Fibroblast of villous mesenchyme (primary cell): ENCODE results near the gene HOXC4. TPM values are rescaled to one million over a fixed set of nuclear protein-coding genes. Genes with fewer than 3 reads are reported as not detected.

Experiments used
- DNase-seq: peaks from one replicate; pipeline ENCODE4 v3.0.0-alpha.2; 2010; ENCODE audit warnings: low read depth
- H3K4me3 ChIP-seq: 2 replicates; pipeline ENCODE4 v1.5.1; 2011; ENCODE audit warnings: low read depth, mild to moderate bottlenecking, low read length
- total RNA-seq: library from RNA; depleted of rRNA; stranded (reverse); fragments of >200 nt; gene quantifications from 2 replicates; pipeline ENCODE4 v1.2.3, GENCODE V29; 2012
- TF ChIP-seq, protein P1 (sequence below): IDR thresholded peaks from 2 replicates; pipeline ENCODE4 v1.5.1; 2012; ENCODE audit warnings: low read depth, mild to moderate bottlenecking, low read length; ENCODE audit not compliant: insufficient read depth

HOXC4 gene
- total RNA-seq, 1 donor: under 0.01 TPM

DNA sequence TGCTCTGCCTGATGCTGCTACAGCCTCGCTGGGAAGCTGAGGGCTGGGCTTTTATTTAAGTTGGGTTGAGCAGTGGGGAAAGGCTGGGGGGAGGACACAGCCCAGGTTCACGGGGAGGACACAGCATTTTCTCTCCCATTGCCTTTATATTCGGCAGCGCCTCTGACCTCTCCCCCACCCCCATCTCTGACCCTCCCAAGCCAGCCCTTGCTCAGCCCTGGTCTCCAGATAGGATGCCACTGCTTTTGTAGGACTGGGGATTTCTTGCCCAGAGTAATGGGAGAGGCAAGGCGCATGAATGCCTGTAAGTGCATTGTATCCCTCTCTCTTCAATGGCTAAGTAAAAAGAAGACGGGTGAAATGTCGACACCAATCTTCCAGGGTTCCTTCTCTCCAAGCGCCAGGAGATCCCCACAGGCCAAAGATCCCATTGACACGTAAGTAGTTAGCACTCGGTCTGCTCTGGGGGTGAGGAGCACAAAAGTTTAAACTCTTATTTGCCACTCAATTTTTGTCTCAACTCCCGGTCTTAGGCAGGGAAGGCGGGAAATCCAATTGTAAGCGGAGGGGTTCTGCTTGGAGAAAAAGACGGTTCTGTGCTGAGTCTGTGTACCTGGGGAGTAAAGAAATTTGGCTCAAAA is 4.6 kb downstream of the HOXC4 start:
- H3K4me3 ChIP-seq: no peak overlapping the region
- TF ChIP-seq, protein P1, sequence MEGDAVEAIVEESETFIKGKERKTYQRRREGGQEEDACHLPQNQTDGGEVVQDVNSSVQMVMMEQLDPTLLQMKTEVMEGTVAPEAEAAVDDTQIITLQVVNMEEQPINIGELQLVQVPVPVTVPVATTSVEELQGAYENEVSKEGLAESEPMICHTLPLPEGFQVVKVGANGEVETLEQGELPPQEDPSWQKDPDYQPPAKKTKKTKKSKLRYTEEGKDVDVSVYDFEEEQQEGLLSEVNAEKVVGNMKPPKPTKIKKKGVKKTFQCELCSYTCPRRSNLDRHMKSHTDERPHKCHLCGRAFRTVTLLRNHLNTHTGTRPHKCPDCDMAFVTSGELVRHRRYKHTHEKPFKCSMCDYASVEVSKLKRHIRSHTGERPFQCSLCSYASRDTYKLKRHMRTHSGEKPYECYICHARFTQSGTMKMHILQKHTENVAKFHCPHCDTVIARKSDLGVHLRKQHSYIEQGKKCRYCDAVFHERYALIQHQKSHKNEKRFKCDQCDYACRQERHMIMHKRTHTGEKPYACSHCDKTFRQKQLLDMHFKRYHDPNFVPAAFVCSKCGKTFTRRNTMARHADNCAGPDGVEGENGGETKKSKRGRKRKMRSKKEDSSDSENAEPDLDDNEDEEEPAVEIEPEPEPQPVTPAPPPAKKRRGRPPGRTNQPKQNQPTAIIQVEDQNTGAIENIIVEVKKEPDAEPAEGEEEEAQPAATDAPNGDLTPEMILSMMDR: no peak
- no peak for DNase-seq

DNA sequence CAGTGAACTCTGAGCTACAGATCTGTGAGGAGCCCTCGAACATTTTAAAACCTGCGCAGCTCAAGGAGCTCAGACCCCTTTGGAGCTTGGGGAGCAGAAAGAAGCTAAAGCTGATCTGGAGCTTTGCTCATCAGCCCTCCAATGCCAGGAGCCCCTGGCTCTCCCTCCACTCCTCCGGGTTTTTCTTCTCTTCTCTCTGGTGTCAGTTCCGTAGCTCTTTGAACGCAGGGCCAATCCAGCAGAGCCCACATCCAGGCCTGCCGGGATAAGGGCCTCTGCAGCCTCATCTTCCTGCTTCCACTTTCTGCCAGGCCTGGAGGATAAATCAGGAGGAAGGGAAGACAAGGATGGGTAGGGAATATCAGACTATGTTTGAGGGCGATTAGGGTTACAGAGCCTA is 6.0 kb downstream of the HOXC4 start:
- no peak overlapping the region for H3K4me3 ChIP-seq
- DNase-seq: no peak
- TF ChIP-seq, protein P1: no peak

DNA sequence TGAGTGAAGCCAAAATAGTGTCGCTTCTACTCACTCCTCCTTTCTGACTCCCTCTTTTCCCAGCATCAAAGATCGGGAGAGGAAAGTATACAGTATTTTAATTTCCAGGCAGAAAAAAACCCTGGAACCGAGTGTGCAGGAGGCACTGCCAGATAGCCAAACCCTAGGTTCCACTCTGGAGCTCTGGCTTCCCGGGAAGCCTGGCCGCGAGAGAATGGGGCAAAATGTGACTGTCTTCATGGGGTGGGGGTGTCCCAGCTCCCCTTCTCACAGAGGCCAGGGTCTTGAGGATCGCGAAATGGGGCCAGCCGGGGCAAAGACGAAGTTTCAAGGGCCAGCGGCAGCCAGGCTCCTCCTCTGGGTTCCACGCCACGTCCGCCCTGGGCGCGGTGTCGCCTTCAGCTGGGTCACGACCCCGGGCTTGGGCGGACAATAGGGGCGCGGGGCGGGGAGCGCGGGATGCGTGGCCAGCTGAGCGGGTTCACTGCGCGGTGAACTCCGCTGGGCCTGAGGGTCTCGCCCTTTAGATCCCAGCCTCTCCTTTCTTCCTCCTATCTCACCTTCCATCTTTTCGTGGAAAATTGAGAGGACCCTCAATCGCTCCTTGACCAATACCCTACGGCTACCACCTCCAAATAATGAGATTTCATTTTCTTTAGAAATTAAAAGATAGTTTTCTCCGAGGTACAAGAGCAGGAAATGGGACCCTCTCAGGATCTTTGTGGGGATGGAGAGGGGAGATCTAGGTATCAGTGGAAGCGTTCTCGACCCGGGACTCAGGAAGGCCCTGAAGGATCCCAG is 6.7 kb downstream of the HOXC4 start:
- TF ChIP-seq, protein P1: no peak
- no peak overlapping the region for H3K4me3 ChIP-seq
- no peak for DNase-seq

DNA sequence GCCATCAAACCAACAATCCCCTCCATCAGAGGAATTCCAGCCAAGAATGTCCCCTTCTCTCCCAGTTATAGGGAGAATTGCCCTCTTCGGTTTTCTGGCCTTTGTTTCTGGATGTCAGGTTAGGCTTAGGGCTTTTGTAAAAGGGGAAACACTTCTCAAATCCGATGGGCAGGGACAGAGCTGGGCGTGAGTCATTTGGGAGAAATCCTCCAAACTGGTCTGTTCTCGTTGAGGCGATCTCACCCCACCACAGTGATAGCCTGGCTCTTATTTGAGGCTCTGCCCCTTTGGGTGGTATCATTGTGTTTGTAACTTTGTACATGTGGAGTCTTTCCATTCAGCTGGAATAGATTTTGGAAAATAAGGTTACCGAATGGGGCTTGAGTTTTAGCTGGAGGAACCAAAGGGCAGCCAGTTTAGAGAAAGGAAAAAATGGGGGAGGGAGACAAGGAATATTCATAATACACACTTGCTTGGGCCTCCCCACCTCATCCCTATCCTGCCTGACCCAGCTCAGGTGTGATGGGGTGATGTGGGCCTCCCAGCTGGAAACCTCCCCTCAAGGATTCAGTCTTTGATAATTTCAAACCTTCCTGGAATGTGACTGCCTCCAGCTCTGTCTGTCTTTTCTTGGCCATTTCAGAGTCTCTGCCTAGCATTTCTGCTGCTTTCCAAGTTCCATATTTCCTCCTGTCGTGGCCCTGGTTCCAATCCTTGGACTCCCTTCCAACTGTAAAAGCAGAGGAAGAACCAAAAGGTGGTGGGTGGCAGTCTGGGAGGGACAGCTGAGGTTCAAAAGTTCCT is 7.5 kb downstream of the HOXC4 start:
- TF ChIP-seq, protein P1: no peak
- no peak for DNase-seq
- no peak overlapping the region for H3K4me3 ChIP-seq

DNA sequence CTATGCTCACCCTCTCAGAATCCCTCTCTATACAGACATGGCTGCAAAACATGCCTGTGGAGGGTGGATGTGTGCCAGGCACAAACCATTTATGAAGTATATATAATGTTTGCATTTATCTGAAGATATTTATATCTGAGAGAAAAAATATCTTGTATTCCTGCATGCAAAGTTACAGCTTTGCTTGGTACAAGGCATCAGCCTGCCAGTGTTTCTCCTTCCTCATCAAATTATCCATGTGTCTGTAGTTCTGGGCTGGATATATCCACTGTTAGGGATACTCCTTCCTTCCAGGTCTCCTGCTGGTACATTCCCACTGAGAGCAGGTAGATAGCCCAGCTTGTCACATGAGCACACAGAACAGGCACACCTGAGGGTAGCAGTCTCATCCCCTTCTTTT is 12.0 kb downstream of the HOXC4 start:
- TF ChIP-seq, protein P1: no peak
- DNase-seq: no peak
- H3K4me3 ChIP-seq: no peak overlapping the region

DNA sequence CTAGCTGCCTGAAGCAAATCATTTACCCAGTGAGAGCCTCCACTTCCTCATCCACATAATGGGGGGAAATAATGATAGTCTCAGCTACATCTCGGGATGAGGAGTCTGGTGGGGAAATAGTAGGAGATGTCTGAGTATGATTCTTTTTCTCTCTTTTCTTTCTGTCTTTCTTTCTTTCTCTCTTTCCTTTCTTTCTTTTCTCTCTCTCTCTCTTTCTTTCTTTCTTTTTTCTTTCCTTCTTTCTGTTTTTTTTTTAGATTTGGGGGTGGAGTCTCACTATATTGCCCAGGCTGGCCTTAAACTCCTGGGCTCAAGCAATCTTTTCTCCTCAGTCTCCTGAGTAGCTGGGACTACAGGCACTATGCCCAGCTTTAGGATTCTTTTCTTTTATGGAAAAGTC is 12.8 kb downstream of the HOXC4 start:
- H3K4me3 ChIP-seq: no peak overlapping the region
- TF ChIP-seq, protein P1: no peak
- no peak for DNase-seq
